Loucy (cell line): Measurements from ENCODE around the gene NLRC5.

Source experiments
- H2AFZ ChIP-seq: fragments of 200-600 bp; sonication (generic); 2 replicates; pipeline ENCODE4 v1.6.0; 2016; ENCODE audit warnings: antibody characterized with exemption, mild to moderate bottlenecking, low read length, moderate library complexity
- H3F3A ChIP-seq: fragments of 200-600 bp; 2 replicates; pipeline ENCODE4 v1.6.0; 2016; ENCODE audit warnings: antibody characterized with exemption, low read depth, mild to moderate bottlenecking
- H3K27me3 ChIP-seq: fragments of 200-600 bp; sonication (generic); 2 replicates; pipeline ENCODE4 v1.6.1; 2014; ENCODE audit warnings: low read length, mild to moderate bottlenecking; ENCODE audit not compliant: insufficient read depth, poor library complexity, severe bottlenecking
- H3K36me3 ChIP-seq: fragments of 200-600 bp; sonication (generic); 2 replicates; pipeline ENCODE4 v1.6.1; 2016; ENCODE audit warnings: low read length; ENCODE audit not compliant: insufficient read depth
- H3K4me1 ChIP-seq: fragments of 200-600 bp; sonication (generic); 2 replicates; pipeline ENCODE4 v1.5.1; 2014; ENCODE audit warnings: low read length, mild to moderate bottlenecking; ENCODE audit not compliant: insufficient read depth, poor library complexity, severe bottlenecking
- H3K4me2 ChIP-seq: fragments of 200-600 bp; sonication (generic); 2 replicates; pipeline ENCODE4 v1.6.0; 2014; ENCODE audit warnings: antibody characterized with exemption, low read length, low read depth, mild to moderate bottlenecking; ENCODE audit not compliant: poor library complexity, severe bottlenecking
- H3K4me3 ChIP-seq: fragments of 200-600 bp; sonication (generic); 2 replicates; pipeline ENCODE4 v1.5.1; 2014; ENCODE audit warnings: low read length, mild to moderate bottlenecking, mixed read lengths; ENCODE audit not compliant: poor library complexity, severe bottlenecking
- H3K79me2 ChIP-seq: fragments of 200-600 bp; sonication (generic); 2 replicates; pipeline ENCODE4 v1.6.1; 2014; ENCODE audit warnings: low read length; ENCODE audit not compliant: insufficient read depth
- H3K9ac ChIP-seq: fragments of 200-600 bp; sonication (generic); 2 replicates; pipeline ENCODE4 v1.6.0; 2014; ENCODE audit warnings: mild to moderate bottlenecking, low read depth, low read length, moderate library complexity; ENCODE audit not compliant: poor library complexity, severe bottlenecking
- H3K9me2 ChIP-seq: fragments of 200-600 bp; sonication (generic); replicated peaks from 2 replicates; pipeline ENCODE4 v1.6.1; 2016; ENCODE audit warnings: low read depth, low read length, mixed read lengths
- H3K9me3 ChIP-seq: fragments of 200-600 bp; sonication (generic); 2 replicates; pipeline ENCODE4 v1.6.1; 2014; ENCODE audit warnings: mild to moderate bottlenecking, antibody characterized with exemption, low read length, low read depth; ENCODE audit not compliant: insufficient read depth
- H4K20me1 ChIP-seq: fragments of 200-600 bp; sonication (generic); 2 replicates; pipeline ENCODE4 v1.6.0; 2014; ENCODE audit warnings: antibody characterized with exemption, low read length, mild to moderate bottlenecking; ENCODE audit not compliant: insufficient read depth, poor library complexity, severe bottlenecking
- EZH2phosphoT487 ChIP-seq: fragments of 200-600 bp; IDR thresholded peaks from 2 replicates; pipeline ENCODE4 v1.6.1; 2018; ENCODE audit warnings: antibody characterized with exemption, mild to moderate bottlenecking, moderate library complexity, borderline replicate concordance
- TF ChIP-seq, protein P1 (sequence below): fragments of 200-600 bp; sonication (generic); conservative IDR thresholded peaks from 2 replicates; pipeline ENCODE4 v1.5.1; 2014; ENCODE audit warnings: mild to moderate bottlenecking, antibody characterized with exemption, low read length

The NLRC5 gene

DNA sequence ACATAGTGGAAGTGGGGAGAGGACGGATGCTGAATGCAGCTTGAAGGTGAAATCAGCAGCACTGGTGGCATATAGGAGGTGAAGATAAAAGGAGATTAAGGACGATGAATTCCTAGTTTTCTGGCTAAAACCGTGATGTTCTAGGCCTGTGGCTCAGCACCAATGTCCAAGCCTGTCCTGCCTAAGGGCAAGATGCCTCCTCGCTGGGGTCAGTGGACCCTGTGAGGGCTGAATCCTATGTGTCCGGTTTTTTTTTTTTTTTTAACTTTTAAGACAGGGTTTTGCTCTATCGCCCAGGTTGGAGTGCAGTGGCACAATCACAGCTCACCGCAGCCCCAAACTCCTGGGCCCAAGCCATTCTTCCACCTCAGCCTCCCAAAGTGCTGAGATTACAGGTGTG is 115.8 kb downstream of the NLRC5 start:
- Histone ChIP-seq H3K4me3 (no peak overlapping the region), H3K27me3 (no peaks in the 10 kb centered on the region), H3F3A (no peaks in the 10 kb centered on the region), H3K9me2 (no peaks in the 10 kb centered on the region), H3K79me2 (peaks cover 50% of the 10 kb centered on the region), H3K36me3 (no peaks in the 10 kb centered on the region), H3K4me1 (peaks cover 31% of the 10 kb centered on the region), H3K9ac (no peak overlapping the region), H4K20me1 (peaks cover 7% of the 10 kb centered on the region), H2AFZ (no peak overlapping the region), H3K4me2 (peak overlapping the region; percentile 9), H3K9me3 (no peaks in the 10 kb centered on the region)
- TF ChIP-seq EZH2phosphoT487: no peak
- TF ChIP-seq, protein P1, sequence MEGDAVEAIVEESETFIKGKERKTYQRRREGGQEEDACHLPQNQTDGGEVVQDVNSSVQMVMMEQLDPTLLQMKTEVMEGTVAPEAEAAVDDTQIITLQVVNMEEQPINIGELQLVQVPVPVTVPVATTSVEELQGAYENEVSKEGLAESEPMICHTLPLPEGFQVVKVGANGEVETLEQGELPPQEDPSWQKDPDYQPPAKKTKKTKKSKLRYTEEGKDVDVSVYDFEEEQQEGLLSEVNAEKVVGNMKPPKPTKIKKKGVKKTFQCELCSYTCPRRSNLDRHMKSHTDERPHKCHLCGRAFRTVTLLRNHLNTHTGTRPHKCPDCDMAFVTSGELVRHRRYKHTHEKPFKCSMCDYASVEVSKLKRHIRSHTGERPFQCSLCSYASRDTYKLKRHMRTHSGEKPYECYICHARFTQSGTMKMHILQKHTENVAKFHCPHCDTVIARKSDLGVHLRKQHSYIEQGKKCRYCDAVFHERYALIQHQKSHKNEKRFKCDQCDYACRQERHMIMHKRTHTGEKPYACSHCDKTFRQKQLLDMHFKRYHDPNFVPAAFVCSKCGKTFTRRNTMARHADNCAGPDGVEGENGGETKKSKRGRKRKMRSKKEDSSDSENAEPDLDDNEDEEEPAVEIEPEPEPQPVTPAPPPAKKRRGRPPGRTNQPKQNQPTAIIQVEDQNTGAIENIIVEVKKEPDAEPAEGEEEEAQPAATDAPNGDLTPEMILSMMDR: no peak

DNA sequence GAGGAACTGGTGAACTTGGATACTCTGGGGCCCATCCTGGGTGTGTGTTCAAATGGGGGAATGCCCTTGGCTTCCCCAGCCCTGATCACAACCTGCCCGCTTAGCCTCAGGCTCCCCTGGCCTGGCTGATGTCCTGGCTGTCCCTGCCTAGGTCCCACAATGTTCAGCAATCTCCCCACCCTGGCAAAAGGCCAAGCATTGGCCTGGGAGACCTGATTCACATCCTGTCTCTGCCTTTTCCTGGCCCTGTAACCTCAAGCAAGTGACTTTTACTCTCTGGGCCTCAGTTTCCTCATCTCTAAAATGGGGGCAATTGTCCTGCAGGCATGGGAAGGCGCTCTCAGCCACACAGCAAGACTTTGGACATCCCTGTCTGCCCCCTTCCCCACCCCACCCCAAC is 117.4 kb downstream of the NLRC5 start:
- Histone ChIP-seq H3K4me2 (no peak overlapping the region), H3K9ac (no peak overlapping the region), H3K9me3 (no peaks in the 10 kb centered on the region), H3K36me3 (no peaks in the 10 kb centered on the region), H3K27me3 (no peaks in the 10 kb centered on the region), H3K4me1 (peaks cover 24% of the 10 kb centered on the region), H3K79me2 (peaks cover 35% of the 10 kb centered on the region), H2AFZ (no peak overlapping the region), H3K4me3 (no peak overlapping the region), H4K20me1 (peaks cover 4% of the 10 kb centered on the region), H3K9me2 (no peaks in the 10 kb centered on the region), H3F3A (no peaks in the 10 kb centered on the region)
- TF ChIP-seq, protein P1: no peak
- TF ChIP-seq EZH2phosphoT487: no peak

DNA sequence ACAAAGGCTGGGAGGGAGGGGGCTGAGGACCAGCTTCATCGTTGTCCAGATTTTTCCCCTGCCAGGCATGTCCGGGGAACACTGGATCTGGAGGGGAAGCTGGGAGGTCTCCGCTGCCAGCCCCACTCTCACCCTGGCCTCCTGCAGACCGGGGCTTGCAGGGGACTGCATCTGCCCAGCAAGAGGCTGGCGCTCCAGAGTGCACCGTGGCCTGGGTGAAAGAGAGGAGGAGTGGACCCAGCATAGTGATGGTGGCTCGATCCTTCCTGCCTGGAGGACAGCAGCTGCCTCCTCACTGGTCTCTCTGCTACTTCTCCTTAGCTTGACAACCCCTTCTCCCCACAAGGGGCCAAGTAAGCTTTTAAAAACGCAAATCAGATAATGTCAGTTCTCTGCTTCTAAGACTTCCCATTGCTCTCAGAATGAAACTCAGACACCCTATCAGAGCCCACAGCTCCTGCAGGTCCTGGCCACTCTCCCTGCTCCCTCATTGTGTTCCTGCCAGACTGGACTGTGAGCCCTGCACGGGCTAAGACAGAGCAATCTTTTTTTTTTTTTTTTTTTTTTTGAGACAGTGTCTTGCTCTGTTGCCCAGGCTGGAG is 118.1 kb downstream of the NLRC5 start:
- Histone ChIP-seq H4K20me1 (peaks cover 4% of the 10 kb centered on the region), H3K79me2 (peaks cover 35% of the 10 kb centered on the region), H3K27me3 (no peaks in the 10 kb centered on the region), H3K9me2 (no peaks in the 10 kb centered on the region), H3K9me3 (no peaks in the 10 kb centered on the region), H3K4me1 (peaks cover 24% of the 10 kb centered on the region), H3K36me3 (no peaks in the 10 kb centered on the region), H2AFZ (no peak overlapping the region), H3K4me3 (no peak overlapping the region), H3K9ac (no peak overlapping the region), H3K4me2 (no peak overlapping the region), H3F3A (no peaks in the 10 kb centered on the region)
- TF ChIP-seq, protein P1: no peak
- TF ChIP-seq EZH2phosphoT487: no peak
